HT-29 (cell line): ENCODE measurements around the gene MPC2. TPM values are rescaled to one million over a fixed set of nuclear protein-coding genes. Genes with fewer than 3 reads are reported as not detected.

Experiments used
- DNase-seq: peaks from one replicate; pipeline ENCODE4 v3.0.0-alpha.2; 2015; ENCODE audit warnings: low spot score
- total RNA-seq: library from RNA; depleted of rRNA; stranded (reverse); fragments of >200 nt; shearing (Covaris generic); gene quantifications from 2 replicates; pipeline ENCODE4 v1.2.3, GENCODE V29; 2014; rRNA removed

Gene MPC2
- total RNA-seq = 52.3 and 57.7 TPM in 2 replicates

- peak; percentile 75 for DNase-seq
These were observed at the start of gene MPC2 for GRCh38 chr1:167936930-167937708. Gene MPC2 (minus strand): TSS chr1:167937072. CDS start chr1:167935841, 1,231 bp downstream.

DNA sequence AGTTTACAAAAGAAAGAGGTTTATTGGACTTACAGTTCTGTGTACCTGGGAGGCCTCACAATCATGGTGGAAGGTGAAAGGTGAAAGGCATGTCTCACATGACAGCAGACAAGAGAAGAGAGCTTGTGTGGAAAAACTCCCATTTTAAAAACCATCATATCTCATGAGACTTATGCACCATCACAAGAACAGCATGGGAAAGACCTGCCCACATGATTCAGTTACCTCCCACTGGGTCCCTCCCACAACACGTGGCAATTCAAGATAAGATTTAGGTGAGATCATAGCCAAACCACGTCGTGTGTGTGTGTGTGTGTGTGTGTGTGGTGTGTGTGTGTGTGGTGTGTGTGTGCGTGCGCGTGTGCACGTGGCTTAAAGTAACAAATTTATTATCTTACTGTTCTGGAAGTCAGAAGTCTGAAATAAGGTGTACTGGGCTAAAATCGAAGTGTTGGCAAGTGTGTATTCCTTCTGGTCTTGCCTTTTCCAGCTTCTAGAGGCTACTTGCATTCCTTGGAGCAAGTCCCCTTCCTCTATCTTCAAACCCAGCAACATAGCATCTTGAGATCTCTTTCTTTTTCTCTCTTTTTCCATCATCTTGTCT lies 48.1 kb upstream of the MPC2 start:
- no peak for DNase-seq

GRCh38 chr1:167983797-167984420 lies 47.0 kb upstream of the MPC2 start:
- no peak for DNase-seq

GRCh38 chr1:167981933-167982332 lies 45.1 kb upstream of the MPC2 start:
- no peak for DNase-seq

GRCh38 chr1:167977245-167977644 lies 40.4 kb upstream of the MPC2 start:
- DNase-seq = no peak

DNA sequence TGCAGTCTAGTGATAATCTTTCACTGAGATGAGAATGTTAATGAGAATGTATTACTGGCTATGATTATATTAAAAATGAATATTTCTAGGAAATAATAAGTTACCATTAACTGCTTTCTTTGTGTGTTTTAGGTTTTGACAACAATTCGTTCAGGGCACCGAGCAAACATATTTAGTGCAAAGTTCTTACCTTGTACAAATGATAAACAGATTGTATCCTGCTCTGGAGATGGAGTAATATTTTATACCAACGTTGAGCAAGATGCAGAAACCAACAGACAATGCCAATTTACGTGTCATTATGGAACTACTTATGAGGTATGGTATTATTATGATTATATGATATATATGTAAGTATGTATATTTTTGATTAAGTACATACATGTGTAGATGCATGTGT lies 37.8 kb upstream of the MPC2 start:
- no peak for DNase-seq

DNA sequence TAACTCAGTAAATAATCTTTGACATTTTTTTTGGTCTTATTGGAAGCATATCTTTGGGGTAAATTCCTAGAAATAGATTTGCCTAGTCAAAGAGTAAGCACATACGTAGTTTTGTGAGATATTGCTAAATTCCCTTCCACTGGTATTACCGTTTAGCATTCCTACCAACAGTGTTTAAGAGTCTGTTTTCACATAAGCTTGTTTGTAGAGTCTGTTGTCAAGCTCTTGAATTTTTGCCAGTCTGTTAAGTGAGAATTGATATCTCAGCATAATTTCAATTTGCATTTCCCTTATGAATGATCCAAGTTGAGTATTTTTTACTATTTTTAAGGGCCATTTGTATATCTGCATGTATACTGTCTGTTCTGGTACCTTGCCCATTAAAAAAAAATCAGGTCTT lies 37.0 kb upstream of the MPC2 start:
- DNase-seq = no peak

- DNase-seq = no peak
These were observed 31.7 kb upstream of the MPC2 start for GRCh38 chr1:167968569-167968968.

- no peak for DNase-seq
These were observed 29.2 kb upstream of the MPC2 start for GRCh38 chr1:167966050-167966449.

DNA sequence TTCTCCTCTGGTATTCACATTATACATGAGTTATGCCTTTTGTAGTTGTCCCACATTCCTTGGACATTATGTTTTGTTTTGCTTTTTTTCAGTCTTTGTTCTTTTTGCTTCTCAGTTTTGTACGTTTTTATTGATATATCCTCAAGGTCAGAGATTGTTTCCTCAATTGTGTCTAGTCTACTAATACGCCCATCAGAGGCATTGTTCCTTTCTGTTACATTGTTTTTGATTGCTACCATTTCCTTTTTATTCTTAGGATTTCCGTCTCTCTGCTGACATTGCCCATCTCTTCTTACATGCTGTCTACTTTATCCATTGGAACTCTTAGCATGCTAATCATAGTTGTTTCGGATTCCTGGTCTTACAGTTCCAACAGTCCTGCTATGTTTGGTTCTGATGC lies 27.8 kb upstream of the MPC2 start:
- no peak for DNase-seq

- no peak for DNase-seq
These were observed 20.8 kb upstream of the MPC2 start for GRCh38 chr1:167957710-167958109.

DNA sequence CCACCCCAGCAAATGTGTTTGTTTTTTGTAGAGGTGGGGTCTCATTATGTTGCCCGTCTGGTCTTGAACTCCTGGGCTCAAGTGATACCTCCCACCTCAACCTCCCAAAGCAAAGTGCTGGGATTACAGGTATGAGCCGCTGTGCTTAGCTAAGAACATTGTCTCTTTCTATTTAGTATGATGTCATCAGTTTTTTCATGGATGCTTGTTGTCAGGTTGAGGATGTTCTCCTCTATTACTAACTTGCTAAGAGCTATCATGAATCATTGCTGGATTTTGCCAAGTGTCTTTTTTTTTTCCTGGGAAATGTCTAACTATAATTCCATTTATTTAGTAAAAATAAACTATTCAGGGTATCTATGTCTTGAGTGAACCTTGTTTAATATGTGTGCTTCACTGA lies 19.0 kb upstream of the MPC2 start:
- DNase-seq = no peak

- DNase-seq = no peak
These were observed 13.7 kb upstream of the MPC2 start for GRCh38 chr1:167950569-167950968.

- DNase-seq = no peak
These were observed 12.9 kb upstream of the MPC2 start for GRCh38 chr1:167949785-167950184.

DNA sequence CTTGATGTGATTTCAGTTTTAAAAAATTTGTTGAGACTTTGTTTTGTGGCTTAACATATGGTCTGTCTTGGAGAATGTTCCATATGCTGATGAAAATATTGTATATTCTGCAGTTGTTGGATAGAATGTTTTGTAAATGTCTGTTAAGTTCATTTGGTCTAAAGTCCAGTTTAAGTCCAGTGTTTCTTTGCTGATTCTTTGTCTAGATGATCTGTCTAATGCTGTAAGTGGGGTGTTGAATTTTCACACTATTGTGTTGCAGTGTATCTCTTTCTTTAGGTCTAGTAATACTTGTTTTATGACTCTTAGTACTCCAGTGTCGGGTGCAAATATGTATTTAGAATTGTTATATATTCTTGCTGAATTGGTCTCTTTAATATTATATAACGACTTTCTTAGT lies 10.9 kb upstream of the MPC2 start:
- DNase-seq = no peak

DNA sequence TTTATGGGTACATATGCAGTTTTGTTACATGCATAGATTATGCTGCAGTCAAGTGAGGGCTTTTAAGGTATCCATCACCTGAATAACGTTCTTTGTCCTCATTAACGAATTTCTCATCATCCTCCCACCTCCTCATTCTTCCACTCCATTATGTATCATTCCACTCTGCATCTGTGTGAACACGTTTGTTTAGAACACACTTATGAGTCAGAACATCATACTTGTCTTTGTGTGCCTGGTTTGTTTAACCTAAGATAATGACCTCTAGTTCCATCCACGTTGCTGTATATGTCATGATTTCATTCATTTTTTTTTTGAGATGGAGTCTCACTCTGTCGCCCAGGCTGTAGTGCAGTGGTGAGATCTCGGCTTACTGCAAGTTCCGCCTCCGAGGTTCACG lies 6.7 kb upstream of the MPC2 start:
- no peak for DNase-seq

GRCh38 chr1:167940264-167940663 lies 3.4 kb upstream of the MPC2 start:
- DNase-seq = no peak

GRCh38 chr1:167938080-167938636 lies 1.3 kb upstream of the MPC2 start:
- peak; percentile 23 for DNase-seq

GRCh38 chr1:167937709-167938010 lies 788 bp upstream of the MPC2 start:
- no peak for DNase-seq

GRCh38 chr1:167936068-167936929 lies 573 bp downstream of the MPC2 start, which contains the start of gene DCAF6:
Gene DCAF6 (plus strand): TSS chr1:167936683. CDS start chr1:167936912, 229 bp downstream.
- peak; percentile 98 for DNase-seq

DNA sequence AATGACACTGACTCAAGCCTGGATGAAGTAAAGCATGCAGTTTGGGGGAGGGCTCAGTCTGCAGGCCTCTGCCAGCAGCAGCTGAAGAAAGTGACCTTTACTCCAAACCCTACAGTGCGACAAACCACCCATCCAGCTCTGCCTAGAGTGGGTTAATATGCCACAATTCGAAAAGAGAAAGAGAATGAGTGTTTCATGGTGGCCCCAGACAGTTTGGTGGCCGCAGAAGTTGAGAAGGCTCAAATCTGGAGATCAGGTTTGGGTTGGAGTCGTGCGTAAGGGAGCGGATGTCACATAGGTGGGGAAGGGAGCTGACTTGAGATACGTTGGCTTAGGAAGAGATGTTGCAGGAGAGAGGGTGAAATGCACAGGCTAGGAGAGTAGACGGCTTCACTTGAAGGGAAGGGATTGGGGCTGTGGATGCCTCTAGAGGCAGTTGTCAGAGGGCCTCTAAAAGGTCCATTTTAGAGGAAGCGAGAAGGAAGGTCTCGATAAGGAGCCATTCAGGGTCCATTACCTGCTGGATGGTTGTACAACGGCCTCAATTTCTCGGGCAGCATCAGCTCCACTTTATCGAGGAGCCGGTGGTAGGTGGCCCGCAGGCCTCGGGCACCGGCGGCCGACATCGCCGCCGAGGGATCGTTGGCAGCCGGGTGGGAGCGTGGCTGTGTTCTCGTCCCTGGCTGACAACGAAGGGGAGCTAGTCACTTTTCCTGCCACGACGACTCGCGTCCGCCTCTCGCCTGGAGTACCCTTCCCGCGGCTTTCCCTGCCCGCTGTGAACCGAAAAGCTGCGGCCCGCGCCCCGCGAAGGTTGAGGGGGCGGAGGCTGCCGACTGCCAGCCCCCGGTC lies 1.4 kb downstream of the MPC2 start:
- DNase-seq = peak; percentile 75
